HepG2 (cell line): ENCODE measurements around the gene CABP4. TPM values are rescaled to one million over a fixed set of nuclear protein-coding genes. Genes with fewer than 3 reads are reported as not detected.

Experiments used
- FIP1L1 ChIP-seq: fragments of 200-400 bp; formaldehyde crosslinking; IDR thresholded peaks from 2 replicates; pipeline ENCODE4 v1.6.1; 2018; ENCODE audit warnings: low read depth, mild to moderate bottlenecking, low read length, moderate library complexity, borderline replicate concordance; ENCODE audit not compliant: insufficient read depth
- FOXM1 ChIP-seq: sonication (generic); formaldehyde crosslinking; IDR thresholded peaks from 2 replicates; pipeline ENCODE4 v1.5.0; 2020; ENCODE audit warnings: missing genetic modification reagents
- GPN1 ChIP-seq: sonication (generic); formaldehyde crosslinking; IDR thresholded peaks from 2 replicates; pipeline ENCODE4 v1.5.1; 2020; ENCODE audit warnings: missing genetic modification reagents, borderline replicate concordance
- HCFC1 ChIP-seq: fragments of 150-350 bp; IDR thresholded peaks from 2 replicates; pipeline ENCODE4 v1.6.1; 2014; ENCODE audit warnings: low read depth, low read length
- HOXD1 ChIP-seq: sonication (generic); formaldehyde crosslinking; IDR thresholded peaks from 2 replicates; pipeline ENCODE4 v1.5.0; 2020; ENCODE audit warnings: missing genetic modification reagents
- IKZF4 ChIP-seq: sonication (generic); formaldehyde crosslinking; IDR thresholded peaks from 2 replicates; pipeline ENCODE4 v1.5.1; 2020; ENCODE audit warnings: borderline replicate concordance, mild to moderate bottlenecking, low read depth, missing genetic modification reagents; ENCODE audit errors: not compliant biosample characterization
- SIN3B ChIP-seq: fragments of 150-350 bp; IDR thresholded peaks from 2 replicates; pipeline ENCODE4 v1.6.1; 2014; ENCODE audit warnings: low read length
- ZFP36 ChIP-seq: fragments of 150-350 bp; IDR thresholded peaks from 2 replicates; pipeline ENCODE4 v1.6.1; 2018; ENCODE audit warnings: borderline replicate concordance, low read length, low read depth; ENCODE audit not compliant: partially characterized antibody
- ZFP36L1 ChIP-seq: sonication (generic); formaldehyde crosslinking; IDR thresholded peaks from 2 replicates; pipeline ENCODE4 v1.8.0; 2022; ENCODE audit warnings: mild to moderate bottlenecking, missing genetic modification reagents, moderate library complexity
- ZNF331 ChIP-seq: sonication (generic); formaldehyde crosslinking; IDR thresholded peaks from 2 replicates; pipeline ENCODE4 v1.4.0; 2020; ENCODE audit warnings: missing genetic modification reagents
- ZNF572 ChIP-seq: sonication (generic); formaldehyde crosslinking; IDR thresholded peaks from 2 replicates; pipeline ENCODE4 v1.5.1; 2020; ENCODE audit warnings: mild to moderate bottlenecking, missing genetic modification reagents
- ZNF709 ChIP-seq: sonication (generic); formaldehyde crosslinking; IDR thresholded peaks from 2 replicates; pipeline ENCODE4 v1.5.0; 2020; ENCODE audit warnings: mild to moderate bottlenecking, missing genetic modification reagents
- polyA plus RNA-seq, 8 experiments: library from polyadenylated mRNA; depleted of rRNA in 3 of 8; stranded (reverse) in 7 of 8; unstranded in 1 of 8; fragments of >200 nt; fragmentation: Illumina TruSeq in 4 of 8; extraction: Trizol in 4 of 8; gene quantifications; 2 replicates each; pipeline versions ENCODE4 v1.2.1 to v1.2.3, GENCODE V29; 2011 to 2016; ENCODE audit warnings: low read depth in 4 of 8, missing spikeins in 1 of 8, mixed read lengths in 1 of 8; ENCODE audit not compliant: insufficient read depth in 1 of 8
- total RNA-seq, 5 experiments: library from RNA; depleted of rRNA; stranded (reverse); fragments of >200 nt; fragmentation: Illumina TruSeq; extraction: Trizol; gene quantifications; 2 replicates each; pipeline ENCODE4 v1.2.3, GENCODE V29; 2016; ENCODE audit warnings: low read depth in 1 of 5
- TF ChIP-seq, protein P1 (sequence below): sonication (generic); formaldehyde crosslinking; IDR thresholded peaks from 2 replicates; pipeline ENCODE4 v1.4.0; 2020; ENCODE audit warnings: missing genetic modification reagents
- TF ChIP-seq, protein P2 (sequence below): sonication (generic); formaldehyde crosslinking; conservative IDR thresholded peaks from 2 replicates; pipeline ENCODE4 v1.8.1; 2023; ENCODE audit warnings: missing genetic modification reagents
- TF ChIP-seq, protein P3 (sequence below): sonication (generic); formaldehyde crosslinking; IDR thresholded peaks from 2 replicates; pipeline ENCODE4 v1.5.1; 2020; ENCODE audit warnings: mild to moderate bottlenecking, missing genetic modification reagents, moderate library complexity
- TF ChIP-seq, protein P4 (sequence below): sonication (generic); IDR thresholded peaks from 2 replicates; pipeline ENCODE4 v1.6.1; 2016; ENCODE audit warnings: low read depth, borderline replicate concordance
- TF ChIP-seq, protein P5 (sequence below): sonication (generic); formaldehyde crosslinking; conservative IDR thresholded peaks from 2 replicates; pipeline ENCODE4 v1.8.0; 2022; ENCODE audit warnings: mild to moderate bottlenecking, moderate library complexity, missing genetic modification reagents

CABP4 gene
- total and polyA plus RNA-seq, 2 of the 13 experiments (the other 11 are each of a cell fraction or from before 2014, with no cell fraction given) = not detected

DNA sequence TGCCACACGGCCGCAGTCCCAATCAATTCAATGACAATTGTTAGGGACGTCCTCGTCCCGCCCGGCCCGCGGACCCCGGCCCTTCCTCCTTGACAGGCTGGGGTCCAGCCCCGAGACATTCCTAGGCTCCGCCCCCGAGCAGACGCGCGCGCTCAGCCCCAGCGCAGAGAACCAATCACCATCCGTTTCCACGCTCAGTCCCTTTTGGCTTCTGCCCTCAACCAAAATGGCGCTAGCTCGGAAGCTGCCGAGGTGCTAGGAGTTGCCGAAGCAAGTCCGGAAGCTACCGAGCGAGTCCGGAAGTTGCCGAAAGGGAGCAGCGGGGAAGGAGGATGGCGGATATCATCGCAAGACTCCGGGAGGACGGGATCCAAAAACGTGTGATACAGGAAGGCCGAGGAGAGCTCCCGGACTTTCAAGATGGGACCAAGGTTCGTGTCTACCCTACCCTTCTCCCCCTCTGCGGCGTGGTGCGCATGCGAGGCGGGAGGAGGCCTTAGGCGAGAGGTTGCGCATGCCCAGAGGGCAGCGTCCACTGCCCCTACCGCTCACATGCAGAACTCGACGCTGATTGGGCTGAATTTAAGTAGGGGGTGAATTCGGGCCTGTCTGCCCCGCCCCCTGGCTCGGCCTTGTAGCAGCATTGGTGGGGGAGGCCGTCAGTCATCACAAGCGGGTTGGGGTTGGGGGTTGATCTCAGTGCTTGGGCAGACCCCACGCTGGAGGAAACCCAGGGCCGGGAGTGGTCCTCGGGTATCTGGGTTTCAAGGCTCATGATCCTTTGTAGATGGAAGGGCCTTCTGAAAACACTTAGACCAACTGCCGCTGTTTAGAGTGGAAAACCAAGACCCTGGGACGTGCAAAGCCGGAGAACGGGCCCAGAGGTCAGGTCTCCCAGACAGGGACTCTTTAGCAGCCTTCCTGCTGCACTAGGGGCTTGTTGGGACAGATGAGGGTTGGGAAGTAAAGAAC is 28.0 kb downstream of the CABP4 start, which contains the start of gene AIP (continued):
- TF ChIP-seq ZNF572 (CRISPR knock-in tag) = peak; percentile 96
- TF ChIP-seq, protein P1, sequence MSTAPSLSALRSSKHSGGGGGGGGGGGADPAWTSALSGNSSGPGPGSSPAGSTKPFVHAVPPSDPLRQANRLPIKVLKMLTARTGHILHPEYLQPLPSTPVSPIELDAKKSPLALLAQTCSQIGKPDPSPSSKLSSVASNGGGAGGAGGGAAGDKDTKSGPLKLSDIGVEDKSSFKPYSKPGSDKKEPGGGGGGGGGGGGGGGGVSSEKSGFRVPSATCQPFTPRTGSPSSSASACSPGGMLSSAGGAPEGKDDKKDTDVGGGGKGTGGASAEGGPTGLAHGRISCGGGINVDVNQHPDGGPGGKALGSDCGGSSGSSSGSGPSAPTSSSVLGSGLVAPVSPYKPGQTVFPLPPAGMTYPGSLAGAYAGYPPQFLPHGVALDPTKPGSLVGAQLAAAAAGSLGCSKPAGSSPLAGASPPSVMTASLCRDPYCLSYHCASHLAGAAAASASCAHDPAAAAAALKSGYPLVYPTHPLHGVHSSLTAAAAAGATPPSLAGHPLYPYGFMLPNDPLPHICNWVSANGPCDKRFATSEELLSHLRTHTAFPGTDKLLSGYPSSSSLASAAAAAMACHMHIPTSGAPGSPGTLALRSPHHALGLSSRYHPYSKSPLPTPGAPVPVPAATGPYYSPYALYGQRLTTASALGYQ = peak; percentile 72; the same call in 1 of the 2 replicates
- TF ChIP-seq, protein P2, sequence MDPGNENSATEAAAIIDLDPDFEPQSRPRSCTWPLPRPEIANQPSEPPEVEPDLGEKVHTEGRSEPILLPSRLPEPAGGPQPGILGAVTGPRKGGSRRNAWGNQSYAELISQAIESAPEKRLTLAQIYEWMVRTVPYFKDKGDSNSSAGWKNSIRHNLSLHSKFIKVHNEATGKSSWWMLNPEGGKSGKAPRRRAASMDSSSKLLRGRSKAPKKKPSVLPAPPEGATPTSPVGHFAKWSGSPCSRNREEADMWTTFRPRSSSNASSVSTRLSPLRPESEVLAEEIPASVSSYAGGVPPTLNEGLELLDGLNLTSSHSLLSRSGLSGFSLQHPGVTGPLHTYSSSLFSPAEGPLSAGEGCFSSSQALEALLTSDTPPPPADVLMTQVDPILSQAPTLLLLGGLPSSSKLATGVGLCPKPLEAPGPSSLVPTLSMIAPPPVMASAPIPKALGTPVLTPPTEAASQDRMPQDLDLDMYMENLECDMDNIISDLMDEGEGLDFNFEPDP = peak; percentile 99
- TF ChIP-seq ZFP36 = no peak
- 0 out of 2 replicates have a peak, but pooled peaks have one; percentile 59 for TF ChIP-seq FIP1L1
- TF ChIP-seq ZNF709 (CRISPR knock-in tag) = peak; percentile 99
- TF ChIP-seq, protein P3, sequence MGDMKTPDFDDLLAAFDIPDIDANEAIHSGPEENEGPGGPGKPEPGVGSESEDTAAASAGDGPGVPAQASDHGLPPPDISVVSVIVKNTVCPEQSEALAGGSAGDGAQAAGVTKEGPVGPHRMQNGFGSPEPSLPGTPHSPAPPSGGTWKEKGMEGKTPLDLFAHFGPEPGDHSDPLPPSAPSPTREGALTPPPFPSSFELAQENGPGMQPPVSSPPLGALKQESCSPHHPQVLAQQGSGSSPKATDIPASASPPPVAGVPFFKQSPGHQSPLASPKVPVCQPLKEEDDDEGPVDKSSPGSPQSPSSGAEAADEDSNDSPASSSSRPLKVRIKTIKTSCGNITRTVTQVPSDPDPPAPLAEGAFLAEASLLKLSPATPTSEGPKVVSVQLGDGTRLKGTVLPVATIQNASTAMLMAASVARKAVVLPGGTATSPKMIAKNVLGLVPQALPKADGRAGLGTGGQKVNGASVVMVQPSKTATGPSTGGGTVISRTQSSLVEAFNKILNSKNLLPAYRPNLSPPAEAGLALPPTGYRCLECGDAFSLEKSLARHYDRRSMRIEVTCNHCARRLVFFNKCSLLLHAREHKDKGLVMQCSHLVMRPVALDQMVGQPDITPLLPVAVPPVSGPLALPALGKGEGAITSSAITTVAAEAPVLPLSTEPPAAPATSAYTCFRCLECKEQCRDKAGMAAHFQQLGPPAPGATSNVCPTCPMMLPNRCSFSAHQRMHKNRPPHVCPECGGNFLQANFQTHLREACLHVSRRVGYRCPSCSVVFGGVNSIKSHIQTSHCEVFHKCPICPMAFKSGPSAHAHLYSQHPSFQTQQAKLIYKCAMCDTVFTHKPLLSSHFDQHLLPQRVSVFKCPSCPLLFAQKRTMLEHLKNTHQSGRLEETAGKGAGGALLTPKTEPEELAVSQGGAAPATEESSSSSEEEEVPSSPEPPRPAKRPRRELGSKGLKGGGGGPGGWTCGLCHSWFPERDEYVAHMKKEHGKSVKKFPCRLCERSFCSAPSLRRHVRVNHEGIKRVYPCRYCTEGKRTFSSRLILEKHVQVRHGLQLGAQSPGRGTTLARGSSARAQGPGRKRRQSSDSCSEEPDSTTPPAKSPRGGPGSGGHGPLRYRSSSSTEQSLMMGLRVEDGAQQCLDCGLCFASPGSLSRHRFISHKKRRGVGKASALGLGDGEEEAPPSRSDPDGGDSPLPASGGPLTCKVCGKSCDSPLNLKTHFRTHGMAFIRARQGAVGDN (CRISPR knock-in tag) = peak; percentile 100
- TF ChIP-seq ZFP36L1 = peak; percentile 94
- TF ChIP-seq HCFC1 = peak; percentile 74
- 0 out of 2 replicates have a peak, but pooled peaks have one; percentile 72 for TF ChIP-seq FOXM1 (CRISPR knock-in tag)
- peak; percentile 55; the same call in 1 of the 2 replicates for TF ChIP-seq GPN1 (CRISPR knock-in tag)
- TF ChIP-seq HOXD1 = peak; percentile 89
- TF ChIP-seq, protein P4, sequence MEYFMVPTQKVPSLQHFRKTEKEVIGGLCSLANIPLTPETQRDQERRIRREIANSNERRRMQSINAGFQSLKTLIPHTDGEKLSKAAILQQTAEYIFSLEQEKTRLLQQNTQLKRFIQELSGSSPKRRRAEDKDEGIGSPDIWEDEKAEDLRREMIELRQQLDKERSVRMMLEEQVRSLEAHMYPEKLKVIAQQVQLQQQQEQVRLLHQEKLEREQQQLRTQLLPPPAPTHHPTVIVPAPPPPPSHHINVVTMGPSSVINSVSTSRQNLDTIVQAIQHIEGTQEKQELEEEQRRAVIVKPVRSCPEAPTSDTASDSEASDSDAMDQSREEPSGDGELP = no peak
- TF ChIP-seq, protein P5, sequence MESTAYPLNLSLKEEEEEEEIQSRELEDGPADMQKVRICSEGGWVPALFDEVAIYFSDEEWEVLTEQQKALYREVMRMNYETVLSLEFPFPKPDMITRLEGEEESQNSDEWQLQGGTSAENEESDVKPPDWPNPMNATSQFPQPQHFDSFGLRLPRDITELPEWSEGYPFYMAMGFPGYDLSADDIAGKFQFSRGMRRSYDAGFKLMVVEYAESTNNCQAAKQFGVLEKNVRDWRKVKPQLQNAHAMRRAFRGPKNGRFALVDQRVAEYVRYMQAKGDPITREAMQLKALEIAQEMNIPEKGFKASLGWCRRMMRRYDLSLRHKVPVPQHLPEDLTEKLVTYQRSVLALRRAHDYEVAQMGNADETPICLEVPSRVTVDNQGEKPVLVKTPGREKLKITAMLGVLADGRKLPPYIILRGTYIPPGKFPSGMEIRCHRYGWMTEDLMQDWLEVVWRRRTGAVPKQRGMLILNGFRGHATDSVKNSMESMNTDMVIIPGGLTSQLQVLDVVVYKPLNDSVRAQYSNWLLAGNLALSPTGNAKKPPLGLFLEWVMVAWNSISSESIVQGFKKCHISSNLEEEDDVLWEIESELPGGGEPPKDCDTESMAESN (CRISPR knock-in tag) = peak; percentile 85
- TF ChIP-seq ZNF331 (CRISPR knock-in tag) = peak; percentile 89; the same call in 1 of the 2 replicates
- TF ChIP-seq SIN3B = peak; percentile 78
- TF ChIP-seq IKZF4 (CRISPR knock-in tag) = peak; percentile 99
